GM23248 (cell line): ENCODE measurements around the gene KLHL4. TPM values are rescaled to one million over a fixed set of nuclear protein-coding genes. Genes with fewer than 3 reads are reported as not detected.
"Not testable (repeated sequence)": the region's sequence is repeated elsewhere in the genome, so short reads cannot be mapped to it uniquely, and the experiment has no call there.

Source experiments
- DNase-seq: peaks from one replicate; pipeline ENCODE4 v3.0.0-alpha.2; 2015
- H2AFZ ChIP-seq: fragments of 200-600 bp; sonication (generic); 2 replicates; pipeline ENCODE4 v1.6.1; 2016; ENCODE audit warnings: antibody characterized with exemption
- H3F3A ChIP-seq: fragments of 200-600 bp; sonication (generic); 2 replicates; pipeline ENCODE4 v1.6.1; 2016; ENCODE audit warnings: mild to moderate bottlenecking, antibody characterized with exemption, mixed run types; ENCODE audit not compliant: insufficient read depth
- H3K27ac ChIP-seq: fragments of 200-600 bp; sonication (generic); 2 replicates; pipeline ENCODE4 v1.5.1; 2016; ENCODE audit warnings: mild to moderate bottlenecking
- H3K27me3 ChIP-seq: fragments of 200-600 bp; sonication (generic); replicated peaks from 2 replicates; pipeline ENCODE4 v1.6.1; 2016; ENCODE audit warnings: mild to moderate bottlenecking; ENCODE audit not compliant: insufficient read depth
- H3K36me3 ChIP-seq: fragments of 200-600 bp; sonication (generic); 2 replicates; pipeline ENCODE4 v1.6.1; 2016; ENCODE audit warnings: low read depth, mild to moderate bottlenecking
- H3K4me1 ChIP-seq: fragments of 200-600 bp; sonication (generic); 2 replicates; pipeline ENCODE4 v1.6.1; 2016; ENCODE audit warnings: mild to moderate bottlenecking; ENCODE audit not compliant: insufficient read depth
- H3K4me2 ChIP-seq: fragments of 200-600 bp; sonication (generic); one replicate; pipeline ENCODE4 v1.6.1; 2016; ENCODE audit warnings: mild to moderate bottlenecking; ENCODE audit not compliant: unreplicated experiment
- H3K4me3 ChIP-seq: fragments of 200-600 bp; sonication (generic); 2 replicates; pipeline ENCODE4 v1.5.1; 2016; ENCODE audit warnings: mild to moderate bottlenecking
- H3K79me2 ChIP-seq: fragments of 200-600 bp; sonication (generic); 2 replicates; pipeline ENCODE4 v1.6.1; 2016; ENCODE audit warnings: mild to moderate bottlenecking; ENCODE audit not compliant: insufficient read depth
- H3K9ac ChIP-seq: fragments of 200-600 bp; sonication (generic); 2 replicates; pipeline ENCODE4 v1.6.1; 2016; ENCODE audit warnings: mild to moderate bottlenecking
- H3K9me2 ChIP-seq: fragments of 200-600 bp; sonication (generic); 2 replicates; pipeline ENCODE4 v1.6.1; 2016; ENCODE audit warnings: mixed run types, mild to moderate bottlenecking, moderate library complexity; ENCODE audit not compliant: insufficient read depth
- H3K9me3 ChIP-seq: fragments of 200-600 bp; sonication (generic); one replicate; pipeline ENCODE4 v1.6.1; 2017; ENCODE audit warnings: low read depth
- H4K20me1 ChIP-seq: fragments of 200-600 bp; sonication (generic); 2 replicates; pipeline ENCODE4 v1.6.0; 2016; ENCODE audit not compliant: insufficient read depth
- EZH2 ChIP-seq: fragments of 200-600 bp; sonication (generic); IDR thresholded peaks from 2 replicates; pipeline ENCODE4 v1.6.1; 2018; ENCODE audit warnings: antibody characterized with exemption, mild to moderate bottlenecking; ENCODE audit not compliant: insufficient read depth, poor library complexity, severe bottlenecking
- EZH2phosphoT487 ChIP-seq: fragments of 200-600 bp; sonication (generic); IDR thresholded peaks from 2 replicates; pipeline ENCODE4 v1.6.1; 2018; ENCODE audit warnings: antibody characterized with exemption, moderate library complexity, mild to moderate bottlenecking, low read depth; ENCODE audit not compliant: insufficient read depth
- WGBS, 2 experiments: methylation state at CpG; one replicate each; pipeline ENCODE4 v1.1.6; 2015 to 2017; ENCODE audit warnings: low lambda C conversion rate in 2 of 2, low coverage in 1 of 2; ENCODE audit errors: missing lambda C conversion rate in 2 of 2; 5-methylcytosine and 5-hydroxymethylcytosine counted together
- in situ Hi-C: fragments of 300-500 bp; cut with MboI; formaldehyde crosslinking; loops from 2 replicates; pipeline ENCODE4 v1.15.0; 2020
- polyA plus RNA-seq: library from polyadenylated mRNA; unstranded; fragments of >200 nt; fragmentation: Nextera tagmentation; extraction: Ambion mirVana; gene quantifications from 2 replicates; pipeline ENCODE4 v1.2.1, GENCODE V29; 2016
- total RNA-seq: library from RNA; depleted of rRNA; stranded (reverse); fragments of >200 nt; shearing (Covaris generic); gene quantifications from 2 replicates; pipeline ENCODE4 v1.2.3, GENCODE V29; 2014

Gene KLHL4
- total and polyA plus RNA-seq, 2 experiments from 2014 or later: 0.11 TPM; not detected in 1

- no peaks in the 10 kb centered on the region for H3F3A ChIP-seq
- H3K4me3 ChIP-seq: no peak overlapping the region
- H4K20me1 ChIP-seq: no peaks in the 10 kb centered on the region
- H2AFZ ChIP-seq: no peak overlapping the region
- H3K9me3 ChIP-seq: no peaks in the 10 kb centered on the region
- H3K27ac ChIP-seq: no peak overlapping the region
- H3K36me3 ChIP-seq: no peaks in the 10 kb centered on the region
- no peaks in the 10 kb centered on the region for H3K4me1 ChIP-seq
- TF ChIP-seq EZH2: no peak
- TF ChIP-seq EZH2phosphoT487: no peak
- WGBS, 2 experiments: 0 to 4% methylated on average over 1 of the region's 1 CpG
- in situ Hi-C loops: no loop called here
- no peaks in the 10 kb centered on the region for H3K79me2 ChIP-seq
- no peak overlapping the region for H3K9ac ChIP-seq
- no peaks in the 10 kb centered on the region for H3K27me3 ChIP-seq
- H3K4me2 ChIP-seq: no peak overlapping the region
- H3K9me2 ChIP-seq: no peaks in the 10 kb centered on the region
- no peak for DNase-seq
Measured at GRCh38 chrX:87693204-87693603, 175.6 kb downstream of the KLHL4 start.

GRCh38 chrX:87697409-87697808 is 179.8 kb downstream of the KLHL4 start:
- no peak overlapping the region for H3K4me3 ChIP-seq
- H3K4me1 ChIP-seq: no peaks in the 10 kb centered on the region
- H3K27me3 ChIP-seq: no peaks in the 10 kb centered on the region
- H3K27ac ChIP-seq: no peak overlapping the region
- no peaks in the 10 kb centered on the region for H3K79me2 ChIP-seq
- no peak overlapping the region for H2AFZ ChIP-seq
- no peaks in the 10 kb centered on the region for H3K9me3 ChIP-seq
- H3K36me3 ChIP-seq: no peaks in the 10 kb centered on the region
- 8 to 9% methylated on average over 1 of the region's 1 CpG for WGBS, 2 experiments
- H3F3A ChIP-seq: no peaks in the 10 kb centered on the region
- H3K4me2 ChIP-seq: no peak overlapping the region
- DNase-seq: no peak
- TF ChIP-seq EZH2 (no peak), EZH2phosphoT487 (no peak)
- H3K9me2 ChIP-seq: no peaks in the 10 kb centered on the region
- no peak overlapping the region for H3K9ac ChIP-seq
- in situ Hi-C loops: no loop called here
- H4K20me1 ChIP-seq: no peaks in the 10 kb centered on the region

- Histone ChIP-seq H3K36me3 (no peaks in the 10 kb centered on the region), H3K9me3 (no peaks in the 10 kb centered on the region), H3K79me2 (no peaks in the 10 kb centered on the region), H3K9ac (no peak overlapping the region), H3K27ac (no peak overlapping the region), H3F3A (no peaks in the 10 kb centered on the region), H3K4me1 (no peaks in the 10 kb centered on the region), H4K20me1 (no peaks in the 10 kb centered on the region), H3K4me3 (no peak overlapping the region), H3K27me3 (no peaks in the 10 kb centered on the region), H3K9me2 (no peaks in the 10 kb centered on the region), H3K4me2 (no peak overlapping the region), H2AFZ (no peak overlapping the region)
- in situ Hi-C loops: no loop called here
- no peak for DNase-seq
- WGBS, 2 experiments: 24 to 30% methylated on average over 3 of the region's 3 CpGs
- TF ChIP-seq EZH2phosphoT487: no peak
- TF ChIP-seq EZH2: no peak
Measured at GRCh38 chrX:87702795-87703194, 185.2 kb downstream of the KLHL4 start.

- H3F3A ChIP-seq, DNase-seq, H4K20me1 ChIP-seq, H3K4me3 ChIP-seq, in situ Hi-C loops, H3K36me3 ChIP-seq, H3K27me3 ChIP-seq, H3K9me3 ChIP-seq, H3K79me2 ChIP-seq, H3K4me1 ChIP-seq, H2AFZ ChIP-seq, H3K9me2 ChIP-seq, H3K9ac ChIP-seq, H3K4me2 ChIP-seq, H3K27ac ChIP-seq: not testable (repeated sequence)
- 59 to 61% methylated on average over 4 to 5 of the region's 5 CpGs for WGBS, 2 experiments
Measured at GRCh38 chrX:87703469-87703868, 185.9 kb downstream of the KLHL4 start.

GRCh38 chrX:87706134-87706533 is 188.5 kb downstream of the KLHL4 start:
- Histone ChIP-seq H3K9me2 (no peaks in the 10 kb centered on the region), H3K9ac (no peak overlapping the region), H3K27ac (no peak overlapping the region), H4K20me1 (no peaks in the 10 kb centered on the region), H3K36me3 (no peaks in the 10 kb centered on the region), H3K4me3 (no peak overlapping the region), H3K4me1 (no peaks in the 10 kb centered on the region), H3K79me2 (no peaks in the 10 kb centered on the region), H3K27me3 (no peaks in the 10 kb centered on the region), H3F3A (no peaks in the 10 kb centered on the region), H3K9me3 (no peaks in the 10 kb centered on the region), H2AFZ (no peak overlapping the region), H3K4me2 (no peak overlapping the region)
- DNase-seq: no peak
- TF ChIP-seq EZH2phosphoT487 (no peak), EZH2 (no peak)
- in situ Hi-C loops: no loop called here
- 21 to 50% methylated on average over 1 to 2 of the region's 2 CpGs for WGBS, 2 experiments
